Measurements from ENCODE around the gene PLA2G3.

PLA2G3 gene

DNA sequence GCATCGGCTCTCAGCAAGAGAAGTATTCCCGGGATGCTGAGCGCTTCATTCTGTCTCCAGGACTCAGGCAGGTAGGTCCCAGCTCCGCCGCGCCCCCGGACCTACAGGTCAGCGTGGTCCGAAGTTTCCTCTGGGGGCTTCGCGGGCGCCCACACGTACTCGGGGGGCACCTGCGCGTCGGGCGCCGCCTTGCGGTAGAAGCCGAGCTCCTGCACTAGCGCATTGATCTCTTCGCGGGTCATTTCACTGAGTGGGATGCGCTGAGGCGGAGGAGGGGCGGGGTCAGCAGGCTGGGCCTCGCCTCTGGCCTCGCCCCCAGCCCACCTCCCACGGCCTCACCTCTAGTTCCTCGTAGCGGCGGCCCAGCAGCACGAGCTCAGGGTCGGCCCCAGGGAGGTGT, 35.4 kb downstream of the PLA2G3 start:
- Histone ChIP-seq H3K4me3 (ENCODE audit: insufficient read depth, low read length, poor library complexity, severe bottlenecking) (no peak overlapping the region), H3K36me3 (ENCODE audit: low read length) (no peaks in the 10 kb centered on the region), H2AFZ (ENCODE audit: low read depth, low read length, severe bottlenecking) (no peak overlapping the region), H3K4me2 (ENCODE audit: low read depth, low read length, poor library complexity, severe bottlenecking) (peak overlapping the region; percentile 30), H3K79me2 (ENCODE audit: insufficient read depth, low read length) (no peaks in the 10 kb centered on the region), H3K9me2 (replicated peaks; ENCODE audit: insufficient read depth, low read length) (no peaks in the 10 kb centered on the region), H3K27me3 (ENCODE audit: low read length) (no peaks in the 10 kb centered on the region), H3K27ac (ENCODE audit: low read depth, low read length) (no peak overlapping the region), H3K9ac (ENCODE audit: low read length) (no peak overlapping the region), H3K9me3 (ENCODE audit: insufficient read depth, low read length) (no peaks in the 10 kb centered on the region), H3F3A (ENCODE audit: insufficient read depth) (no peaks in the 10 kb centered on the region), H4K20me1 (ENCODE audit: low read depth, low read length) (no peaks in the 10 kb centered on the region)
- TF ChIP-seq, protein P1, sequence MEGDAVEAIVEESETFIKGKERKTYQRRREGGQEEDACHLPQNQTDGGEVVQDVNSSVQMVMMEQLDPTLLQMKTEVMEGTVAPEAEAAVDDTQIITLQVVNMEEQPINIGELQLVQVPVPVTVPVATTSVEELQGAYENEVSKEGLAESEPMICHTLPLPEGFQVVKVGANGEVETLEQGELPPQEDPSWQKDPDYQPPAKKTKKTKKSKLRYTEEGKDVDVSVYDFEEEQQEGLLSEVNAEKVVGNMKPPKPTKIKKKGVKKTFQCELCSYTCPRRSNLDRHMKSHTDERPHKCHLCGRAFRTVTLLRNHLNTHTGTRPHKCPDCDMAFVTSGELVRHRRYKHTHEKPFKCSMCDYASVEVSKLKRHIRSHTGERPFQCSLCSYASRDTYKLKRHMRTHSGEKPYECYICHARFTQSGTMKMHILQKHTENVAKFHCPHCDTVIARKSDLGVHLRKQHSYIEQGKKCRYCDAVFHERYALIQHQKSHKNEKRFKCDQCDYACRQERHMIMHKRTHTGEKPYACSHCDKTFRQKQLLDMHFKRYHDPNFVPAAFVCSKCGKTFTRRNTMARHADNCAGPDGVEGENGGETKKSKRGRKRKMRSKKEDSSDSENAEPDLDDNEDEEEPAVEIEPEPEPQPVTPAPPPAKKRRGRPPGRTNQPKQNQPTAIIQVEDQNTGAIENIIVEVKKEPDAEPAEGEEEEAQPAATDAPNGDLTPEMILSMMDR (IDR thresholded peaks at IDR 0.05; ENCODE audit: insufficient read depth, low read length, poor library complexity, severe bottlenecking): peak; percentile 46
- no peak for TF ChIP-seq EZH2phosphoT487 (conservative IDR thresholded peaks at IDR 0.05; ENCODE audit: low read length)

DNA sequence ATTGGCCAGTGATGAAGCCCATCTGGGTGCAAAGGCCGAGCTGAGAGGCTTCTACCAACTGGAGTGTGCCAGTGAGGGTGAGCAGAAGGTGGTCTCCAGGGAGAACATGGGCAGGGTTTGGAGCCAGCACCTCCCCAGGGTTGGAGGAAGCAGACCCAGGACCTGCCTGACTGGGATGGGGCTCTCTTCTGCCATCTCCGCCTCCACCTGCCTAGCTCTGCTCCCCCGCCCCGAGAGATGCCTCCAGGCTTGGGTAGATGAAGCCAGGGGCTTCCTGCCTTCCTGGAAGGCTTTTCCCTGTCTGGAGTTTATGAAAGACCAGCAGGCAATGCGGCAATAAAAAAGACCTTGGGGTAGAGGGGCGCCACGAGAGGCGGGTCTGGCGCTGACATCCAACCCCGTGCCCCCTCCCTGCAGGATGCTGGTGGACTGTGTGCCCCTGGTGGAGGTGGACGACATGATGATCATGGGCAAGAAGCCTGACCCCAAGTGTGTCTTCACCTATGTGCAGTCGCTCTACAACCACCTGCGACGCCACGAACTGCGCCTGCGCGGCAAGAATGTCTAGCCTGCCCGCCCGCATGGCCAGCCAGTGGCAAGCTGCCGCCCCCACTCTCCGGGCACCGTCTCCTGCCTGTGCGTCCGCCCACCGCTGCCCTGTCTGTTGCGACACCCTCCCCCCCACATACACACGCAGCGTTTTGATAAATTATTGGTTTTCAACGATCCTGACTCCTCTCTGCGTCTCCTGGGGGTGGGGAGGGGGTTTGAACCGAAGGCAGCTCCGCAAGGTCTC, 36.2 kb downstream of the PLA2G3 start:
- Histone ChIP-seq H3K4me2 (ENCODE audit: low read depth, low read length, poor library complexity, severe bottlenecking) (no peak overlapping the region), H3K9ac (ENCODE audit: low read length) (no peak overlapping the region), H2AFZ (ENCODE audit: low read depth, low read length, severe bottlenecking) (no peak overlapping the region), H3K9me2 (replicated peaks; ENCODE audit: insufficient read depth, low read length) (no peaks in the 10 kb centered on the region), H3K27me3 (ENCODE audit: low read length) (no peaks in the 10 kb centered on the region), H4K20me1 (ENCODE audit: low read depth, low read length) (no peaks in the 10 kb centered on the region), H3K4me3 (ENCODE audit: insufficient read depth, low read length, poor library complexity, severe bottlenecking) (no peak overlapping the region), H3K79me2 (ENCODE audit: insufficient read depth, low read length) (no peaks in the 10 kb centered on the region), H3K27ac (ENCODE audit: low read depth, low read length) (no peak overlapping the region), H3F3A (ENCODE audit: insufficient read depth) (no peaks in the 10 kb centered on the region), H3K36me3 (ENCODE audit: low read length) (no peaks in the 10 kb centered on the region), H3K9me3 (ENCODE audit: insufficient read depth, low read length) (no peaks in the 10 kb centered on the region)
- TF ChIP-seq, protein P1 (IDR thresholded peaks at IDR 0.05; ENCODE audit: insufficient read depth, low read length, poor library complexity, severe bottlenecking): no peak
- TF ChIP-seq EZH2phosphoT487 (conservative IDR thresholded peaks at IDR 0.05; ENCODE audit: low read length): no peak

GRCh38 chr22:31103111-31103510, 37.2 kb downstream of the PLA2G3 start:
- H4K20me1 ChIP-seq (ENCODE audit: low read depth, low read length): no peaks in the 10 kb centered on the region
- H3K4me3 ChIP-seq (ENCODE audit: insufficient read depth, low read length, poor library complexity, severe bottlenecking): no peak overlapping the region
- H3K27ac ChIP-seq (ENCODE audit: low read depth, low read length): no peak overlapping the region
- H3K4me2 ChIP-seq (ENCODE audit: low read depth, low read length, poor library complexity, severe bottlenecking): no peak overlapping the region
- H3F3A ChIP-seq (ENCODE audit: insufficient read depth): no peaks in the 10 kb centered on the region
- no peak overlapping the region for H3K9ac ChIP-seq (ENCODE audit: low read length)
- H3K36me3 ChIP-seq (ENCODE audit: low read length): no peaks in the 10 kb centered on the region
- no peak overlapping the region for H2AFZ ChIP-seq (ENCODE audit: low read depth, low read length, severe bottlenecking)
- no peaks in the 10 kb centered on the region for H3K9me3 ChIP-seq (ENCODE audit: insufficient read depth, low read length)
- TF ChIP-seq, protein P1 (IDR thresholded peaks at IDR 0.05; ENCODE audit: insufficient read depth, low read length, poor library complexity, severe bottlenecking): no peak
- TF ChIP-seq EZH2phosphoT487 (conservative IDR thresholded peaks at IDR 0.05; ENCODE audit: low read length): no peak
- no peaks in the 10 kb centered on the region for H3K27me3 ChIP-seq (ENCODE audit: low read length)
- H3K79me2 ChIP-seq (ENCODE audit: insufficient read depth, low read length): no peaks in the 10 kb centered on the region
- no peaks in the 10 kb centered on the region for H3K9me2 ChIP-seq (replicated peaks; ENCODE audit: insufficient read depth, low read length)
